Osteoblast (primary cell): Measurements from ENCODE around the gene TSPAN13. TPM values are rescaled to one million over a fixed set of nuclear protein-coding genes. Genes with fewer than 3 reads are reported as not detected.

Source experiments
- DNase-seq: peaks from one replicate; pipeline ENCODE4 v3.0.0; 2011; ENCODE audit warnings: low spot score, mixed read lengths; ENCODE audit not compliant: insufficient read length; ENCODE audit errors: missing footprints
- H2AFZ ChIP-seq: 2 replicates; pipeline ENCODE4 v1.6.0; 2011; ENCODE audit warnings: mild to moderate bottlenecking, low read length
- H3K27ac ChIP-seq: 2 replicates; pipeline ENCODE4 v1.5.1; 2011; ENCODE audit warnings: mild to moderate bottlenecking, low read depth, low read length, moderate library complexity
- H3K27me3 ChIP-seq: 2 replicates; pipeline ENCODE4 v1.6.0; 2012; ENCODE audit warnings: mild to moderate bottlenecking, control low read depth, inconsistent platforms, low read length, moderate library complexity; ENCODE audit not compliant: insufficient read depth
- H3K36me3 ChIP-seq: 2 replicates; pipeline ENCODE4 v1.5.1; 2011; ENCODE audit warnings: mild to moderate bottlenecking, low read length, control low read depth, moderate library complexity; ENCODE audit not compliant: insufficient read depth
- H3K4me1 ChIP-seq: 2 replicates; pipeline ENCODE4 v1.5.1; 2011; ENCODE audit warnings: mild to moderate bottlenecking, low read length, control low read depth, moderate library complexity; ENCODE audit not compliant: insufficient read depth
- H3K4me2 ChIP-seq: 2 replicates; pipeline ENCODE4 v1.6.0; 2011; ENCODE audit warnings: mild to moderate bottlenecking, low read length; ENCODE audit not compliant: insufficient read depth
- H3K4me3 ChIP-seq: fragments of 200-600 bp; sonication (generic); 3 replicates; pipeline ENCODE4 v1.5.1; 2012; ENCODE audit warnings: mild to moderate bottlenecking, low read length, inconsistent platforms; ENCODE audit not compliant: insufficient read depth
- H3K79me2 ChIP-seq: 2 replicates; pipeline ENCODE4 v1.6.0; 2012; ENCODE audit warnings: mild to moderate bottlenecking, low read length, control low read depth, inconsistent platforms; ENCODE audit not compliant: insufficient read depth
- H3K9me3 ChIP-seq: 2 replicates; pipeline ENCODE4 v1.5.1; 2011; ENCODE audit warnings: low read depth, low read length, control low read depth
- H4K20me1 ChIP-seq: 2 replicates; pipeline ENCODE4 v1.6.0; 2012; ENCODE audit warnings: mild to moderate bottlenecking, low read length, control low read depth; ENCODE audit not compliant: insufficient read depth
- total RNA-seq: library from RNA; depleted of rRNA; stranded (reverse); fragments of >200 nt; gene quantifications from 2 replicates; pipeline ENCODE4 v1.2.3, GENCODE V29; 2012
- TF ChIP-seq, protein P1 (sequence below): IDR thresholded peaks from 2 replicates; pipeline ENCODE4 v1.5.1; 2011; ENCODE audit warnings: mild to moderate bottlenecking, low read depth, low read length, moderate library complexity; ENCODE audit errors: extremely low read depth

TSPAN13 gene
- total RNA-seq, 1 donor: 1.8 TPM

DNA sequence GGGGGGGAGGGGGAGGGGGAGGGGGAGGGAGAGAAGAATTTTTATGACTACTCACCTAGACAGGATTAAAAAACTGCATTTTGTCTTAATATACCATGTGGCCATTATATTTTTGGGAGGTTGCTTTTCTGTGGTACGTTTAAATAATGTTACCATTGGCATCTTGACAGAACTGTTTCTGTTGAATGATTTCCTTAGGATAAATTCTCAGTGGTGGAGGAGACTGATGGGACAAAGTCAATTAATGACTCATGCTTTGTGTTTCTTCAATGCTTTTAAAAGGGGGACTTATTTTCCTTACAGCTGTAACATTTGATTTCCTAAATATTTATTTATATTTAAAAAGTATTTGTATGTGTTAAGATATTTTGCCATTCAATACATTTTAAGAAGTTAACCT lies 37.5 kb downstream of the TSPAN13 start:
- TF ChIP-seq, protein P1, sequence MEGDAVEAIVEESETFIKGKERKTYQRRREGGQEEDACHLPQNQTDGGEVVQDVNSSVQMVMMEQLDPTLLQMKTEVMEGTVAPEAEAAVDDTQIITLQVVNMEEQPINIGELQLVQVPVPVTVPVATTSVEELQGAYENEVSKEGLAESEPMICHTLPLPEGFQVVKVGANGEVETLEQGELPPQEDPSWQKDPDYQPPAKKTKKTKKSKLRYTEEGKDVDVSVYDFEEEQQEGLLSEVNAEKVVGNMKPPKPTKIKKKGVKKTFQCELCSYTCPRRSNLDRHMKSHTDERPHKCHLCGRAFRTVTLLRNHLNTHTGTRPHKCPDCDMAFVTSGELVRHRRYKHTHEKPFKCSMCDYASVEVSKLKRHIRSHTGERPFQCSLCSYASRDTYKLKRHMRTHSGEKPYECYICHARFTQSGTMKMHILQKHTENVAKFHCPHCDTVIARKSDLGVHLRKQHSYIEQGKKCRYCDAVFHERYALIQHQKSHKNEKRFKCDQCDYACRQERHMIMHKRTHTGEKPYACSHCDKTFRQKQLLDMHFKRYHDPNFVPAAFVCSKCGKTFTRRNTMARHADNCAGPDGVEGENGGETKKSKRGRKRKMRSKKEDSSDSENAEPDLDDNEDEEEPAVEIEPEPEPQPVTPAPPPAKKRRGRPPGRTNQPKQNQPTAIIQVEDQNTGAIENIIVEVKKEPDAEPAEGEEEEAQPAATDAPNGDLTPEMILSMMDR: no peak
- H2AFZ ChIP-seq: no peak overlapping the region
- no peaks in the 10 kb centered on the region for H3K9me3 ChIP-seq
- H3K4me3 ChIP-seq: no peak overlapping the region
- DNase-seq: no peak
- H4K20me1 ChIP-seq: no peaks in the 10 kb centered on the region
- H3K36me3 ChIP-seq: no peaks in the 10 kb centered on the region
- H3K27ac ChIP-seq: no peak overlapping the region
- no peak overlapping the region for H3K4me2 ChIP-seq
- no peaks in the 10 kb centered on the region for H3K27me3 ChIP-seq
- H3K79me2 ChIP-seq: no peaks in the 10 kb centered on the region
- no peaks in the 10 kb centered on the region for H3K4me1 ChIP-seq

DNA sequence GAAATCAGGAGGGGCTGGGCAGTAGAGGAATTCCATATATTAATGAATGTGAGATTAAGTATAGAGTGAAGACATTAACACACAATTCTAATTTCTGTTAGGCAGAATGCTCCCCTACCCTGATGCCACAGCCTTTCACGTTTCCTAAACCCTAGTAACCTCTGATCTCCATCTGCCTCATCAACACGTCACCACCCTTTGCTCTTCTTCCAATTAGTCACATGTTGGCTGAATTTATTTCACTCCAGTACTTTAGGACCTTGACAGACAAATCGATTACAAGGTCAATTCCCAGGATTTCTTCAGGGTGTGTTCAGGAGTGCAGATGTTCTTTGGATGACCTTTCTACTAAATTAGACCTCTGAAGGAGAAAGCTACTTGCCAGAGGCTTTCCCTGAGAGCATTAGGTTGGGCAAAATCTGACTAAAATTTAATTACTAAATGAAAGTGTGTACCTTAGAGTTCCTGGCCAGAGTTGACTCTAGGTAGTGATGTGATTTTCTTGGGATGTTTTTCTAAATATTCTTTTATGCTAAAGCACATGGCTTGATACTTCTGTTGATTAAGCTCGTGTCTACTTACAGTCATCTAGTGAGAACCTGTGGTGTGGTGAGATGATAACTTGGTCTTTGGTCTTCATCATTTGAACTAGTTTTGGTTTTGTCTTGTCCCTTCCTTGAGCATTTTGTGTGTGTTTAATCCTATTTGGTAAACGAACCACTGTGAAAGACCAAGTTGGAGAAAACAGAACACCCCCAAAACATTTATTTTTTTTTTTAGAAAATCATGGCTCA lies 38.5 kb downstream of the TSPAN13 start:
- Histone ChIP-seq H3K4me1 (no peaks in the 10 kb centered on the region), H3K4me2 (no peak overlapping the region), H3K9me3 (no peaks in the 10 kb centered on the region), H2AFZ (no peak overlapping the region), H3K27ac (no peak overlapping the region), H3K27me3 (no peaks in the 10 kb centered on the region), H4K20me1 (no peaks in the 10 kb centered on the region), H3K36me3 (no peaks in the 10 kb centered on the region), H3K4me3 (no peak overlapping the region), H3K79me2 (no peaks in the 10 kb centered on the region)
- TF ChIP-seq, protein P1: no peak
- no peak for DNase-seq

DNA sequence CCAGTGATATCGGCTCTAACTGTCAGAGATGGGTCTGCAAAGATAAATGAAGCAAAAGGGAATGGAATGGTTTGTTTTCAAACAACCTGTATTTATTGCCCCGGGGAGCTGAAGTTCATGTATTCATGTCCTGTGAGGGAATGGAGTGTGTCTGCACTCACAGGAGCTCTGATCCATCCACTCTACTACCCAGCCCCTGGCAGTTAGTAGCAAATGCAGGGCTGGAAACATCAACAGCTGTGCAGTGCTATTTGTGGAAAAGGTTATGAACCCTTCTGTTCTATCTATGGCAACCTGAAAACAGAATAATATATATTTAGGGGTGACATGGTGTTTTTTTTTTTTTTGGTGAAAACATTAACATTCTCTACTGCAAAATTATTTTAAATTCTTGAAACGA lies 41.4 kb downstream of the TSPAN13 start:
- no peak for DNase-seq
- TF ChIP-seq, protein P1: no peak
- Histone ChIP-seq H3K9me3 (no peaks in the 10 kb centered on the region), H3K27ac (no peak overlapping the region), H3K4me1 (no peaks in the 10 kb centered on the region), H3K4me2 (no peak overlapping the region), H4K20me1 (no peaks in the 10 kb centered on the region), H3K79me2 (no peaks in the 10 kb centered on the region), H3K27me3 (no peaks in the 10 kb centered on the region), H3K36me3 (no peaks in the 10 kb centered on the region), H2AFZ (no peak overlapping the region), H3K4me3 (no peak overlapping the region)

GRCh38 chr7:16795624-16796023 lies 42.1 kb downstream of the TSPAN13 start:
- H4K20me1 ChIP-seq: no peaks in the 10 kb centered on the region
- H3K27me3 ChIP-seq: no peaks in the 10 kb centered on the region
- H3K4me1 ChIP-seq: no peaks in the 10 kb centered on the region
- TF ChIP-seq, protein P1: no peak
- H3K27ac ChIP-seq: no peak overlapping the region
- H3K9me3 ChIP-seq: no peaks in the 10 kb centered on the region
- no peak for DNase-seq
- H3K36me3 ChIP-seq: no peaks in the 10 kb centered on the region
- H3K4me2 ChIP-seq: no peak overlapping the region
- H3K79me2 ChIP-seq: no peaks in the 10 kb centered on the region
- H2AFZ ChIP-seq: no peak overlapping the region
- H3K4me3 ChIP-seq: no peak overlapping the region
